ENCODE data around the gene PSAT1.

DNA sequence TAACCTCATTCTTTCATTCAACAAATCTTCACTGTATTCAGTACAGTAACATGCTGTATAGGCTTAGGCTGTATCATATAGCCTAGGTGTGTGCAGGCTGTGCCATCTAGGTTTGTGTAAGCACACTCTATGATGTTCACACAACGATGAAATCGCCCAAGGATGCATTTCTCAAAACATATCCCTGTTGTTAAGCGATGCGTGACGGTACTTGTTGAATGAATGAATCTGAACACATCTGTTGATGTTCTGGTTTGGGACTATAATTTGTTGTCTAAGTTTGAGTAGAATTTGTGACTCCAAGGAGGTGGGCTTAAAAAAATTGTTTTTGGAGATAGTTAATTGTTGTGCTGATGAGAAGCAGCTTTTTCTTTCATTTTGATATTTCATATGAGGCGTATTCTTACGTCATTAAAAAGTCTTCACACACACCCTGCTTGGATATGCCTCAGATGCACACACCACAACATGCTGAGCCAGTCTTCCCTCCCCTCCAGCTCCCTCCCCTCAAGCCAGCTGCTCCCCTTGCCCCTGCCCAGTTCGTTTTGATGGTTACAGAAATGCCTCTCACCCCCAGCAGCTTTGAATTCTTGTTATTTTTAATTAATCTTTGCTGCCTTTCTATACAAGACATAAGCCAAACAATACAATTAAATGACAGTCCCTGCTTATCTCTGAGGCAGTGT, 5.5 kb upstream of the PSAT1 start:
- TF ChIP-seq, protein P1, sequence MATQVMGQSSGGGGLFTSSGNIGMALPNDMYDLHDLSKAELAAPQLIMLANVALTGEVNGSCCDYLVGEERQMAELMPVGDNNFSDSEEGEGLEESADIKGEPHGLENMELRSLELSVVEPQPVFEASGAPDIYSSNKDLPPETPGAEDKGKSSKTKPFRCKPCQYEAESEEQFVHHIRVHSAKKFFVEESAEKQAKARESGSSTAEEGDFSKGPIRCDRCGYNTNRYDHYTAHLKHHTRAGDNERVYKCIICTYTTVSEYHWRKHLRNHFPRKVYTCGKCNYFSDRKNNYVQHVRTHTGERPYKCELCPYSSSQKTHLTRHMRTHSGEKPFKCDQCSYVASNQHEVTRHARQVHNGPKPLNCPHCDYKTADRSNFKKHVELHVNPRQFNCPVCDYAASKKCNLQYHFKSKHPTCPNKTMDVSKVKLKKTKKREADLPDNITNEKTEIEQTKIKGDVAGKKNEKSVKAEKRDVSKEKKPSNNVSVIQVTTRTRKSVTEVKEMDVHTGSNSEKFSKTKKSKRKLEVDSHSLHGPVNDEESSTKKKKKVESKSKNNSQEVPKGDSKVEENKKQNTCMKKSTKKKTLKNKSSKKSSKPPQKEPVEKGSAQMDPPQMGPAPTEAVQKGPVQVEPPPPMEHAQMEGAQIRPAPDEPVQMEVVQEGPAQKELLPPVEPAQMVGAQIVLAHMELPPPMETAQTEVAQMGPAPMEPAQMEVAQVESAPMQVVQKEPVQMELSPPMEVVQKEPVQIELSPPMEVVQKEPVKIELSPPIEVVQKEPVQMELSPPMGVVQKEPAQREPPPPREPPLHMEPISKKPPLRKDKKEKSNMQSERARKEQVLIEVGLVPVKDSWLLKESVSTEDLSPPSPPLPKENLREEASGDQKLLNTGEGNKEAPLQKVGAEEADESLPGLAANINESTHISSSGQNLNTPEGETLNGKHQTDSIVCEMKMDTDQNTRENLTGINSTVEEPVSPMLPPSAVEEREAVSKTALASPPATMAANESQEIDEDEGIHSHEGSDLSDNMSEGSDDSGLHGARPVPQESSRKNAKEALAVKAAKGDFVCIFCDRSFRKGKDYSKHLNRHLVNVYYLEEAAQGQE (IDR thresholded peaks at IDR 0.05; ENCODE audit: low read depth), result no peak
- TF ChIP-seq EGR1 (IDR thresholded peaks at IDR 0.05) (no peak), RAD21 (IDR thresholded peaks at IDR 0.05; ENCODE audit: low read depth) (no peak), TEAD4 (IDR thresholded peaks at IDR 0.05) (no peak), CEBPB (IDR thresholded peaks at IDR 0.05) (no peak), TAF1 (IDR thresholded peaks at IDR 0.05; ENCODE audit: low read depth) (no peak)
- TF ChIP-seq, protein P2, sequence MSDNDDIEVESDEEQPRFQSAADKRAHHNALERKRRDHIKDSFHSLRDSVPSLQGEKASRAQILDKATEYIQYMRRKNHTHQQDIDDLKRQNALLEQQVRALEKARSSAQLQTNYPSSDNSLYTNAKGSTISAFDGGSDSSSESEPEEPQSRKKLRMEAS (IDR thresholded peaks at IDR 0.05), result no peak

Measured in Ishikawa (cell line).